ENCODE measurements around the gene FOXO3.

Gene FOXO3

GRCh38 chr6:108689272-108690161 is 128.8 kb downstream of the FOXO3 start:
- DNase-seq = no peak

GRCh38 chr6:108690326-108691049 is 129.8 kb downstream of the FOXO3 start:
- DNase-seq = no peak

GRCh38 chr6:108693430-108694154 is 132.9 kb downstream of the FOXO3 start:
- no peak for DNase-seq

GRCh38 chr6:108694816-108695215 is 134.1 kb downstream of the FOXO3 start:
- no peak for DNase-seq

- no peak for DNase-seq
Observed at GRCh38 chr6:108697561-108698161, 136.9 kb downstream of the FOXO3 start.

GRCh38 chr6:108698593-108699289 is 138.0 kb downstream of the FOXO3 start:
- DNase-seq = no peak

GRCh38 chr6:108699290-108700041 is 138.7 kb downstream of the FOXO3 start:
- no peak for DNase-seq

- DNase-seq = no peak
Observed at GRCh38 chr6:108702106-108702851, 141.6 kb downstream of the FOXO3 start.

GRCh38 chr6:108706649-108707048 is 145.9 kb downstream of the FOXO3 start:
- DNase-seq = no peak

GRCh38 chr6:108707328-108707976 is 146.7 kb downstream of the FOXO3 start:
- DNase-seq = no peak

GRCh38 chr6:108710030-108710429 is 149.3 kb downstream of the FOXO3 start:
- DNase-seq = no peak

- no peak for DNase-seq
Observed at GRCh38 chr6:108710551-108710950, 149.8 kb downstream of the FOXO3 start.

- DNase-seq = no peak
Observed at GRCh38 chr6:108711071-108711470, 150.4 kb downstream of the FOXO3 start.

GRCh38 chr6:108711826-108712225 is 151.1 kb downstream of the FOXO3 start:
- no peak for DNase-seq

- DNase-seq = no peak
Observed at GRCh38 chr6:108712946-108713345, 152.2 kb downstream of the FOXO3 start.

- no peak for DNase-seq
Observed at GRCh38 chr6:108714101-108714765, 153.5 kb downstream of the FOXO3 start.

- no peak for DNase-seq
Observed at GRCh38 chr6:108714766-108715414, 154.2 kb downstream of the FOXO3 start.

GRCh38 chr6:108715832-108716231 is 155.1 kb downstream of the FOXO3 start:
- no peak for DNase-seq

All from cortex of kidney (tissue), 1 donor.